Activated CD4-positive, alpha-beta T cell treated with anti-CD3 and anti-CD28 coated beads, Interleukin-2, amount 10 ng/mL, durations not matched to agents 24 days and 14 days (primary cell): ENCODE data around the gene RAB24. TPM values are rescaled to one million over a fixed set of nuclear protein-coding genes. Genes with fewer than 3 reads are reported as not detected.

Experiments used
- DNase-seq: peaks from one replicate; pipeline ENCODE4 v3.0.0; 2022
- H3K27ac Mint-ChIP-seq: one replicate; pipeline ENCODE4 v1.8.0; 2022; ENCODE audit warnings: mild to moderate bottlenecking, mixed read lengths
- H3K27me3 Mint-ChIP-seq: one replicate; pipeline ENCODE4 v1.8.0; 2022; ENCODE audit warnings: mixed read lengths
- H3K36me3 Mint-ChIP-seq: one replicate; pipeline ENCODE4 v1.8.0; 2022; ENCODE audit warnings: low read depth, mild to moderate bottlenecking, mixed read lengths
- H3K4me1 Mint-ChIP-seq: one replicate; pipeline ENCODE4 v1.8.0; 2021; ENCODE audit warnings: mixed read lengths
- H3K4me3 Mint-ChIP-seq: one replicate; pipeline ENCODE4 v1.8.0; 2022; ENCODE audit warnings: mild to moderate bottlenecking, moderate library complexity, mixed read lengths
- H3K9me3 Mint-ChIP-seq: one replicate; pipeline ENCODE4 v1.8.0; 2021; ENCODE audit warnings: mixed read lengths
- intact Hi-C: fragments of 100-400 bp; cut with micrococcal nuclease; formaldehyde crosslinking; loops from one replicate; pipeline ENCODE4 v1.15.1; 2023
- total RNA-seq: library from RNA; stranded (reverse); gene quantifications from 2 replicates; pipeline ENCODE4 v1.2.3, GENCODE V29; 2022

Gene RAB24
- total RNA-seq, 1 donor from 2014 or later, result 18.3 TPM

DNA sequence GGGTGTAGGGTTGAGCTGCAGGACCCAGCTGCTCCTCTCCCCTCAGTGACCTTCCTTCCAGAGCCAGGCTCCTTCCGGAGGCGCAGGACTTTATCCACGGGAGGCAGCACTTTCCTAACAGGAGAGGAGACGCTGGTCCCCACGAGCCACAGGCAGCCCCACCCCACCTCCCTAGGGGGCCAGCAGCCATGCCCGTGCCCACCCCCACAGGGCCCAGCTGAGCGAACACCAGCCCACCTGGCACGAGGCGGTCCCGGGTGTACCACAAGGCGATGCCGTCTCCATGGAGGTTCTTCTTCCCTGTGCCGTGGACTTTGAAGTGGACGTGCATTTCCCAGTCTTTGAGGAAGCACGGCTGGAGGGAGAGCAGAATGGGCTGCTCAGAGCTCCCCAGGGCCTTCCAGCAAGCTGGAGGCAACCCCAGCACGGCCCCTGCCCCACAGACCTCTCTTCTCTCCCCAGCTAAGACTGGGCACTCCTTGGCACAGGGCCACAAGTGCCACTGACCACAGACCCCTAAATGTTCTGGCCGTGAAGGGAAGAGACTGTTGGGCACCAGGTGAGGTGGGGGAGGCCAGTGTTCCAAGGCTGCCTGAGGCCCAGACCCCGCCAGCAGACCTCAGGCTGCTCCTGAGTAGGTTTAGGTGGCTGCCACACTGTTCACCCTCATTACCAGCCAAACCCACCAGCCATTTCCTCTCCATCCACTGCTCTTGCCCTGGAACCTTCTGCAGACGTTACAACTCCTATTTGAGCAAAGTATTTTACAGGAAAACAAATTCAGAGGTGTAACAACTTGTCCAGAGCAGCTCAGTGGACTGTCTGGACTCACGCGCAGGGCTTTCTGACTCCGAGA lies 35.0 kb upstream of the RAB24 start:
- Mint-ChIP-seq H3K9me3 (no peaks in the 10 kb centered on the region), H3K4me3 (no peak overlapping the region), H3K4me1 (peaks cover 11% of the 10 kb centered on the region), H3K27ac (no peak overlapping the region), H3K27me3 (no peaks in the 10 kb centered on the region), H3K36me3 (peaks cover 63% of the 10 kb centered on the region)
- DNase-seq, result no peak
- intact Hi-C loops, result no loop called here

DNA sequence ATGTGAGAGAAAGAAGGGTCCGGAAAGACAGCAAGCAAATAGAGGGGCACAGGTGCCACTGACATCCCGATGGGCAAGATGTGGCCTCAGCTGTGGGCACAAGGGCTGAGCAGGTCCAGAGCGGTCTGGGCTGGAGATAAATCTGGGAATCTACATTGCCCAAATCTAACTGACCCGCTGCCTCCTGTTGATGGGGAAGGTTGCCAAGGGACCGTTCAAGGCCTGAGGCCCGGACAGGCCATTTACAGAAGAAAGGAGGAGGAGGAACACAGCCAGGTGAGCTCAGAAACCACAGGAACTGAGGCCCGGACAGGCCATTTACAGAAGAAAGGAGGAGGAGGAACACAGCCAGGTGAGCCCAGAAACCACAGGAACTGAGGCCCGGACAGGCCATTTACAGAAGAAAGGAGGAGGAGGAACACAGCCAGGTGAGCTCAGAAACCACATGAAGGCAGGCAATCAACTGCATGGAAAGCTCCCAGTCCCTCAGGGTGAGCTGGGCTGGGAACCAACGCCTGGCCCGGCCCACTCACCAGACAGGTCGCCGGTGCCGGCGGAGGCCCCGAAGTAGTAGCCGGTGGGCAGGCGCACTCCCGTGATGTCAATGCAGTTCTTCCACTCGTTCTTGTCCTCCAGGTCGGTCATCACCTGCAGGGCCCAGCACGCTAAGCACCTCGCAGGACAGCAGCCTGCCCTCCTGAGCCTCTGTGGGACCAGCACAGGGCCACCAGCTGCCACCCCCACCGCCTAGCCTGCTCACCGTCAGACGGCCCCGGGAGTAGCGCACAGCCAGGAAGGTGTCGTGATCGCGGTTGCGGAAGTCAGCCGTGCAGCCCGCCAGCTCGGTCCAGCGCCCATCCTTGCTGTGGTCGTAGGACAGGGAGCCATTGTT lies 33.3 kb upstream of the RAB24 start:
- Mint-ChIP-seq H3K4me3 (no peak overlapping the region), H3K27ac (no peak overlapping the region), H3K9me3 (no peaks in the 10 kb centered on the region), H3K27me3 (no peaks in the 10 kb centered on the region), H3K4me1 (peaks cover 9% of the 10 kb centered on the region), H3K36me3 (peaks cover 66% of the 10 kb centered on the region)
- intact Hi-C loops, result no loop called here
- no peak for DNase-seq

DNA sequence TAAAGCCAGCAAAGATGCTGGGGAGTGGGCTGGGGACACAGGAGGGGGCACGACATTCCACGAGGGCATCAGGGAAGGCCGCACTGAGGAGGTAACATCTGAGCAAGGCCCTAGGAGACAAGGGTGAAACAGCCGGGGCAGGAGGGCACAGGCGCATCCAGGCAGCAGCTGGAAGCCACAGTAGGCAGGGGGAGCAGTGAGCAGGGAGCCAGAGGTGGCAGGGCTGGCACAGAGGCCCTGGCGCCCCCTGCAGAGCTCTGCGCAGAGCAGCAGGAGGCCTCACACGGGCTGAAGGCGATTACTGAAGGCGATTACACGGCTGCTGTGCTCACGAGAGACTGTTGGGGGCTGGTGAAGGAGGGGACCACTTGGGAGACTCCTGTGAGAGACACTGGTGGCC lies 32.6 kb upstream of the RAB24 start:
- intact Hi-C loops, result no loop called here
- Mint-ChIP-seq H3K27me3 (no peaks in the 10 kb centered on the region), H3K4me3 (no peak overlapping the region), H3K27ac (peak overlapping the region; percentile 2), H3K36me3 (peaks cover 60% of the 10 kb centered on the region), H3K4me1 (peaks cover 9% of the 10 kb centered on the region), H3K9me3 (no peaks in the 10 kb centered on the region)
- no peak for DNase-seq

DNA sequence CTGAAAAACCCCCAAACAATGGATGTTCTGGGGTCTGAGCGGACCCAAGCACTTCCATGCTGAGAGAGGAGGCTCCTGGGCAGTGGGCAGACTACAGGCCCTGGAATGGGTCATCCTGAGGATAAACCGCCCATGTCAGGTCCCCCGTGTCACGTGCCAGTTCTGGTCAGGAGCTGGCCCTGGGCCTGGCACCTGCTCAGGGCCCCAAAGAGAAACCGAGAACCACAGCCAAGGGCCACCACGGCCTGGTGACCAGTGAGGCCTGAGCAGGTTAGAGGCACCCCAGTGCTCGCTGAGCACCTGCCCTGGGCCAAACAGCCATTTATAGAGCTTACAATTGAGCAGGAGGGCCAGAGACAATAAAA lies 32.2 kb upstream of the RAB24 start:
- Mint-ChIP-seq H3K27ac (no peak overlapping the region), H3K36me3 (peaks cover 61% of the 10 kb centered on the region), H3K4me3 (no peak overlapping the region), H3K4me1 (peaks cover 9% of the 10 kb centered on the region), H3K27me3 (no peaks in the 10 kb centered on the region), H3K9me3 (no peaks in the 10 kb centered on the region)
- no peak for DNase-seq
- intact Hi-C loops, result no loop called here

DNA sequence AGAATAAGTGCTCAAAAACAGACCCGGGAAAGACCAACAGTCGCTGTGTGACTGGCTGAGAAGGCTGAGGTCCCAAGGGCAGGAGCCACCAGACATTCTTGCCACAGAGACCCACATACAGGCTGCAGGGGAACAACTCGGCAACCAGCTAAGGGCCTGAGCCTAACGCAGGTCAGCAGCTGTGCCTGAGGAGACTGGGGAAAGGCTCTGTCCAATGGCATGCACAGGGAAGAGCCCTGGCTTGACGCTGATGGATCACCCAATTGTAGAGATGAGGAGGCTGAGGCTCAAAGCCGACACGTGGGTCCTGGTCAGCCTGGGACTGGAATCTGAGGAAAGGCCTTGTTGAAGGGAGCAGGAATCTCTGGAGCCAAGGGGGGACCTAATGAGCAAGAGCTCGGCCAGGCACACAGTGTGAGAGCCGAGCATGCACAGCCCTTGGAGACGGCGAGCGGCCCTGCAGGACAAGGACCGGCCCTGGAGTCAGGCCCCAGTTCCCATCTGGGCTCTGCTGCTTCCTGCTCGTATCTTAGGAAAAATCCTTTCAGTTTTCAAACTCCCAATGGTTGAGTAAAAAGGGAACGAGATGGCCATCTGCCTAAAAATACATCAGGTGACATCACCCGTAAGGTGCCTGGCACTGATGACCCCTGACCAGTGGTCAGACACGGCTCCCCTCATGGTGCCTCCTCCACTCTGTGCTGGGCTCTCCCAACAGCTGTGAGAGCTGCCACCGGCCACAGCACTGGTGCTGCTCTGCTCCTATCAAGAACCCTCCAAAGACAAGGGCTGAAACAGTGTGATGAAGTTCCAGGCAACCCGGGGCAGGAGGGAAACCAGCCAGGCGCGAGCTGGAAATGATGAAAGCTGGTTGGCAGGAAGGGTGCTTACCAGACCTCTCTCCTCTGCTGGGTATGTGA lies 31.5 kb upstream of the RAB24 start:
- Mint-ChIP-seq H3K9me3 (no peaks in the 10 kb centered on the region), H3K36me3 (peaks cover 62% of the 10 kb centered on the region), H3K27ac (peak overlapping the region; percentile 48), H3K4me3 (no peak overlapping the region), H3K27me3 (no peaks in the 10 kb centered on the region), H3K4me1 (peaks cover 7% of the 10 kb centered on the region)
- no peak for DNase-seq
- intact Hi-C loops, result no loop called here

DNA sequence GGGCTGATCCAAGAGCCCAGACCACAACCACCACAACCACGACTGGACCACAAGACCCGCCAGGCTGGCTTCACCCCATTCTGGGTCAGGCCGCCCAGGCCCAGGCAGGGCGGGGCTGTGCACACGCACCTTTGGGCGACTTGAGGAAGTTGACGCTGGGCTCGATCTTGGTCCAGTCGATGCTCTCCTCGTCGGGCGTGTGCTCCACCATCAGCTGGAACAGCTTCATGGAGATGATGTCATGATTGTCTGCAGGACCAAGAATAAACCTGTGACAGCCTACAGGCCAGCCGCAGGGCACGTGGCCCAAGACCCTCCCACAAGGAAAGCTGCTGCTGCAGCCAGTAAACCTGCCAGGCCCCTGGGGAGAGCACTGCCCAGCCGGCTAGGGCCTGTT lies 30.6 kb upstream of the RAB24 start:
- DNase-seq, result no peak
- Mint-ChIP-seq H3K4me3 (no peak overlapping the region), H3K4me1 (no peaks in the 10 kb centered on the region), H3K27ac (no peak overlapping the region), H3K36me3 (peaks cover 54% of the 10 kb centered on the region), H3K27me3 (no peaks in the 10 kb centered on the region), H3K9me3 (no peaks in the 10 kb centered on the region)
- intact Hi-C loops, result no loop called here

DNA sequence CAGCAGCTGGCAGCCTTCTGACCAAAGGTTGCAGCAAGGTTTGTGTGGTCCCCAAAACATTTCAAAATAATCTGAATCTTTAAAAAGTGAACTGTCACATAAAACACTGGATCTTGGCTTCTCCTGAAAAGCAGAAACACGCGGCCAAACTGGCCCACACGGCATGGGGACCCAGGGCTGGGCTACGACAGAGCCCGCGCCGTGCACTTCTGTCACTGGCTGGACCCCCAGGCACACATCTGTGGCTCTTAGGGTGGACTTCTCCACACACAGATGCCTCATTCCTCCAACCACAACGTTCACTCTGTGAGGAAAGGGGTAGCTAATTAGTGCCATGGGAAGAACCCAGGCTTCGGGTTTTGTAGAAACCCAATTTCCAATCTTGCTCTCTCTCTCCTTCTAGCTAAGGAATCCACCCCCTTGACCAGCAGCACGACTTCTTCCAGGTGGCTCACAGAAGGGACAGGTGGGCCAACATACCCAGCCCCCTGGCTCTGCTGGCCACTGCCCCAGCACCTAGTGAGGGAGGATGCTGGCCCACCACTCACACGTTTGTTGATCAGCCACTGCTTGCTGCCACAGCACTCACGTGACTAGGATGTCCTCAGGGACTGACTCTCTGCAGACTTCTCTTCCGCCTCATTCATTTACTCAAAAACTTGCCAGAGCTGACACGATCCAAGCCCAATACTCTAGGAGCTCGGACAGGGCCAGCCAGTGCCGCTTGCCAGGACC lies 30.1 kb upstream of the RAB24 start:
- no peaks in the 10 kb centered on the region for H3K4me1 Mint-ChIP-seq
- DNase-seq, result no peak
- no peak overlapping the region for H3K27ac Mint-ChIP-seq
- H3K9me3 Mint-ChIP-seq, result no peaks in the 10 kb centered on the region
- peaks cover 49% of the 10 kb centered on the region for H3K36me3 Mint-ChIP-seq
- no peak overlapping the region for H3K4me3 Mint-ChIP-seq
- intact Hi-C loops, result no loop called here
- no peaks in the 10 kb centered on the region for H3K27me3 Mint-ChIP-seq

DNA sequence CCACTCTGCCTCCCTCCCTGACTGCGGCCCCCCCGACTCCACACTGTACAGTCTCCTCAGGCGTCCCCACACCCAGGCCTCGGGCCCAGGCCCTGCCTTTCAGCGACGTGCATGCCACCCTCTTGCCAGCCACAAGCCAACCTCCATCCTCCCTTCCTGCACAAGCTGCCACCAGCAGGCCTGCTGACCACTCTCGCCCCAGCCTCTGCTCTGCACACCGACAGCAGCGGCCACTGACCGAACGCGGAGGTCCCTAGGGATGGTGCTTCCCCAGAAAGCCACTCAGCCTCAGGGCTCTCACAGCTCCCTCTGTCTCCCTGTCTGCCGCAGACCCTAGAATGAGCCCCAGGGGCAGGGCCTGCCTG lies 29.4 kb upstream of the RAB24 start:
- no peak for DNase-seq
- Mint-ChIP-seq H3K27ac (no peak overlapping the region), H3K4me1 (no peaks in the 10 kb centered on the region), H3K4me3 (no peak overlapping the region), H3K27me3 (no peaks in the 10 kb centered on the region), H3K36me3 (peaks cover 49% of the 10 kb centered on the region), H3K9me3 (no peaks in the 10 kb centered on the region)
- intact Hi-C loops, result no loop called here

DNA sequence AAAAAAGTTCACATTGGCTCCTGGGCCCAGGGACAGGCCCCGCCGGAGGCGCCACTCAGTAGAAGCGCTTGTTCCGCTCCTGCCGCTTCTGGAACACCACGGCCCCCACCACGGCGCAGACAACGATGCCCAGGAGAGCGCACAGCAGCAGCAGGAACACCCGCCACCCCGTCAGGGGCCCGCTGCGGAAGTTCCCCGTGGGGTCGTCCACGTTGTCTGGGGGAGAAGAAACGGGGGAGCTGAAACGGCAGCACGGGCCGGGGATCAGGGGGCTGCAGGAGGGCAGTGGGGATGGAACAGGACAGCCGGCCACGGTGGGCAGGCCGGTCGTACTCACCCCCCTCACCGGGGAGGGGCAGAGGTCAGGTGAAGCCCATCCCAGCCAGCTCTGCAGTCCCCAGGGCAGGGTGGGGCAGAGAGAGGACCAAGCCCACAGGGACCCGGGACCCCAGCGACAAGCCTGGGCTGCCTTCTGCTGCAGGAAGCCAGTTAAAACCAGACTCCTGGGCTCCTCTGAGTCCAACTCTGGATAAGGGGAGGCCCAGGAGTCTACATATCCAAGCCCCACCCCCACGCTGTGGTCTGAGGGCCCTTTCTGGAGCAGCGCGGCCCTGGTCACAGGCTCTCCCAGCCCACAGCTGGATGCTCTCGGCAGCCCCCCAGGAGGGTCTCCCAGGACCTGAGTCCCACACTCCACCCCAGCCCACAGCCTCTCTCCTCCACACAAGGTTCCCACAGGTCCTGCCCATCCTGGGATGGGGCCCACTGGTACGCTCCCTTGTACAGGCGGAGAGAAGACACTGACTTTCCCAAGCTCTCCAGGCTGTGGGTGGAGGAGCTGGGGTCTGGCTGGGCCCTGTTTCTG lies 28.7 kb upstream of the RAB24 start:
- peaks cover 48% of the 10 kb centered on the region for H3K36me3 Mint-ChIP-seq
- peaks cover 2% of the 10 kb centered on the region for H3K4me1 Mint-ChIP-seq
- no peak for DNase-seq
- no peak overlapping the region for H3K27ac Mint-ChIP-seq
- H3K9me3 Mint-ChIP-seq, result no peaks in the 10 kb centered on the region
- no peak overlapping the region for H3K4me3 Mint-ChIP-seq
- no peaks in the 10 kb centered on the region for H3K27me3 Mint-ChIP-seq
- intact Hi-C loops, result no loop called here

DNA sequence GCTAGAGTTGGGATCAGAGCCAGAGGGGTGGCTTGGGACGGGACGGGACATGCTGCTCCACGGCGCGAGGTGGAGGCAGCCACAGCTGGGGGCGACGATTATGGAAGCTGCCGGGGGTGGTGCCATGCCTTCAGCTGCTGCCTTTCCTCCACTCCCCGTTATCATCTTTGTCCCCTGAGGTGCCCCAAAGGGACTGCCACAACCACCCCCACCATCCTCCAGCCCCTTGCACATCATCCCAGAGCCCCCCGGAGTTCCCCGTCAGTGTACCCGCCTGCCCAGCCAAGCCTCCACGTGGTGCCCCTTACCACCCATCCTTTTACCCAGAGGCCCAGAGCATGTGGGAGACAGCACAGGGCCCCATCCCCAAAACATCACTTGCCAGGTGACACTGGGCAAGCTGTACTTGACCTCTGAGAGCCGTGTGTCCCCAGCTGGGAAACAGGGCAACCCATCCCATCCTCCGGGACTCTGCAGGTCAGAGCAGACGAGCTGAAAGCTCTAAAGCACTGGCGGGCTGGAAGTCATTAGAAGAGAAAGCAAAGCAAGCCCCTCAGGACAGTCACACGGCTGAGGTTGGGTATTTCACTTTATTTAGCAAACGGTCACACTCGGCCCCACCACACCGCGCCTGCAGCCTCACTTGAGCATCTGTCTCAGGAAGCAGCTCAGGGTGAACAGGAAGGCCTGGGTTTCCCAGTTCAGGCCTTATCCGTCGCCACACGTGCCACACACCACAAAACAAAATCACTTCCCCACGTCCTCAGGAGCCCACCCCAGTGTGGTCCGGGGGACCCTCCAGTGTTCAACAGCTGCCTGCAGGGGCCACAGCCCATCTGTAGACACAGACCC lies 27.7 kb upstream of the RAB24 start:
- intact Hi-C loops, result no loop called here
- H3K4me3 Mint-ChIP-seq, result no peak overlapping the region

DNA sequence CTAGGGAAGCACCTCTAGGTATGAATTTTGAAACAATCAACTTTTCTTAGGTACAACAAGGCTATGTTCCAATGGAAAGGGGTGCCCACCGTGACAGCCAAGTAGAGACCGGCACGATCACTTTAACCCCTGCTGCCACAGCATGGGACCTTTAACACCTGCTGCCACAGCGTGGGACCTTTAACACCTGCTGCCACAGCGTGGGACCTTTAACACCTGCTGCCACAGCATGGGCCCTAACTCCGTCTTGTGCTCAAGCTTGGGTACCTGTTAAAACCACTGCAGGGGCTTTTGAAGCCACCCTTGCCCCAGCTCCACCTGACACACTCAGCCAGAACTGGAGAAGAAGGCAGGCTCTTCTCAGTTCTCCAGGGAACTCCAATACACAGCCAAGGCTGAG lies 26.4 kb upstream of the RAB24 start:
- H3K4me1 Mint-ChIP-seq, result peaks cover 2% of the 10 kb centered on the region
- no peak for DNase-seq
- no peak overlapping the region for H3K4me3 Mint-ChIP-seq
- H3K9me3 Mint-ChIP-seq, result no peaks in the 10 kb centered on the region
- H3K27me3 Mint-ChIP-seq, result no peaks in the 10 kb centered on the region
- no peak overlapping the region for H3K27ac Mint-ChIP-seq
- intact Hi-C loops, result no loop called here
- peaks cover 31% of the 10 kb centered on the region for H3K36me3 Mint-ChIP-seq

More for the DNA sequence above, 27.7 kb upstream of the RAB24 start:
- H3K27ac Mint-ChIP-seq, result no peak overlapping the region
- H3K36me3 Mint-ChIP-seq, result peaks cover 41% of the 10 kb centered on the region
- H3K9me3 Mint-ChIP-seq, result no peaks in the 10 kb centered on the region
- H3K27me3 Mint-ChIP-seq, result no peaks in the 10 kb centered on the region
- H3K4me1 Mint-ChIP-seq, result peaks cover 2% of the 10 kb centered on the region
- DNase-seq, result no peak
